NB4 (cell line): ENCODE results near the gene THRA.

Source experiments
- CTCF ChIP-seq: IDR thresholded peaks from one replicate; pipeline ENCODE4 v1.5.1; 2012; ENCODE audit warnings: low read depth, low read length
- POLR2A ChIP-seq: IDR thresholded peaks from 2 replicates; pipeline ENCODE4 v1.6.1; 2011; ENCODE audit warnings: mild to moderate bottlenecking; ENCODE audit not compliant: insufficient read length; ENCODE audit errors: extremely low read depth

DNA sequence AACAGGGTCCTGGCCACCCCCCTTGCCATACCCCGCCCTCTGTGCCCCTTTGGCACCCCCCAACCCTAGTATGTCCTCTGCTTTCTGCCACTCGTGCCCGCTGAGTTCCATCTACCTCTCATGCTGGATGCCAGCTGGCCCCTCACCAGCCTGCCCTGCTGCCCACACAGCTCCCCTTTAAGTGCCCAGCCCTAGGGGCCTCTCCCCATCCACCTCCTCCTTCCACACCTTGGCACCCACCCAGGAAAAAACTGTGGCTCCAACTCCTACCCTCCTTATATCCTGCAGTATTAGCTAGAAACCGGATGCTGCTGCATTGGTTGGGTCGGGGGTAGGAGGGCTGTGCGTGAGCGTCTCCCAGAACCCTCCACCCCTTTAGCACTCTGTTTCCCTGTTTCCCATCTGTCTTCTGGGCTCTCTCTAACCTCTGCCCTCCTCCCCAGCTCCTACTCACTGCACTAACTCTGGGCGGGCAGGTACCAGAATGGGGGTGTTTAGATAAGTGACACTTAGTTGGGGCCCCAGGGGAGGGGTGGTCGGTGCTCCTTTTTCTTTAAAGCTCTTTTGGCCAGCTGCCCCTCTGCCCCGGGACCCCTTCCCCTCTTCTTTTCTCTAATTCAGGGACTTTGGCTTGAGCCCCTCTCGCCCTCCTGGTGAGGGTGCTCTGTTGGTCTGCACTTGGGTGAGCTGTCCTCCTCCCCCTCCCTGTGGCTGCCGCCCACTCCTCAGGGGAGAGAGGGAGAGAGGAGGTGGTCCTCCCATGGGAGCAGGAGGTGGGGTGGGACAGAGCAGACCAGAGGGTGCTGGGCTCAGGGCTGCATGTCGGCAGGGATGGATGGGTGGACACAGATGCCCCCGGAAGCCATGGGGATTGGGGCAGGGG lies 27.7 kb downstream of the THRA start:
- TF ChIP-seq CTCF (no peak), POLR2A (no peak)
